Subcutaneous adipose tissue (tissue), 4 donors: Measurements from ENCODE around the gene RAB15. TPM values are rescaled to one million over a fixed set of nuclear protein-coding genes. Genes with fewer than 3 reads are reported as not detected.

Experiments
- CTCF ChIP-seq: fragments of 450-650 bp; IDR thresholded peaks from one replicate; pipeline ENCODE4 v1.5.1; 2016; ENCODE audit warnings: low read depth, mild to moderate bottlenecking, control low read depth, antibody characterized with exemption, moderate library complexity
- total RNA-seq, 4 donors: library from RNA; depleted of rRNA; stranded (reverse); fragments of >200 nt; gene quantifications; one replicate each; pipeline ENCODE4 v1.1.0, GENCODE V29; 2016

The RAB15 gene
- total RNA-seq, 4 donors from 2014 or later = 0.75 to 1.2 (median 0.93) TPM

GRCh38 chr14:64927031-64927430 lies 45.1 kb downstream of the RAB15 start:
- TF ChIP-seq CTCF = no peak

GRCh38 chr14:64926398-64926995 lies 45.6 kb downstream of the RAB15 start:
- no peak for TF ChIP-seq CTCF

- TF ChIP-seq CTCF = no peak
Observed at GRCh38 chr14:64923015-64923414, 49.1 kb downstream of the RAB15 start.

DNA sequence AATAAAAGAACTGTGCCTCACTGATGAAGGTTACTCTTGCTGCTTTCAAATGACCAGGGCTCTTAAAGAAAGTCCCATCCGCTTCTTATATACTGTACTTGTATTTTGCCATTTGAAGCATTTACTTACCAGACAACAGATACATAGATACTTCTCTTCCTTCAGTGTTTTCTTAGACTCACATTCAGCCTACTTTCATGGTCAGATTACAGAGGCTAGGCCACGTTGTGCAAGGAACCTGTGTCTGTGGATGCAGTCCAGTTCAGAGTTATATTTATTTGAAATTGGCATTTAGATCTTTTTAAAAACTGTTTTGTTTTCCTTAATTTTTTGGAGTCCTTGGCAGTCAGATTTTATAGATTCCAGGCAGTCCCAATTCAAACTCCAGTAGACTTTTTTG lies 51.7 kb downstream of the RAB15 start:
- no peak for TF ChIP-seq CTCF

DNA sequence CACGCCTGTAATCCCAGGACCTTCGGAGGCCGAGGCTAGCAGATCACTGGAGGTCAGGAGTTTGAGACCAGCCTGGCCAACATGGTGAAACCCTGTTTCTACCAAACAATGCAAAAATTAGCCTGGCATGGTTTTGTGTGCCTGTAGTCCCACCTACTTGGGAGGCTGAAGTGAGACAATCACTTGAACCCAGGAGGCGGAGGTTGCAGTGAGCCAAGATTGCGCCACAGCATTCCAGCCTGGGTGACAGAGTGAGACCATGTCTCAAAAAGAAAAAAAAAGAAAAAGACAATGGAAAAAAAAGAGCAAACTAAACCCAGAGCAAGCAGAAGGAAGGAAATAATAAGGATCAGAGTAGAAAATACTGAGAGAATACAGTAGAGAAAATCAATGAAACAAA lies 52.5 kb downstream of the RAB15 start:
- no peak for TF ChIP-seq CTCF

DNA sequence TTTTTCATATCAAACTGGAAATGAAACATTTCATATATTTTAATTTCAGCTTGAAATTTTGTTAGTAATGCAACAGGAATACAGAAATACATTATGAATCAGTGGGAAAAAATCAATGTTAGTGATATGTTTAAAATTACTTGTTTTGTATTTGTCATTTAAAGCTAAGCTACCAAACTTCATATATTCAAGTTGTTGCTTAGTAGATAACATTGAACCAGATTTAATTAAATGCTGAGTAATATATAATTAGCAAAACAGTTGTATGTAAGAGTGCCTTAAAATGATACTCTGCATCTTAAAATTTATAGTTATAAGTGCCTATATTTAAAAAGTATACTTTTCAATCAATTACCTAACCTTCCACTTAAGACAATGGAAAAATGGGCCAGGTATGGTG lies 52.9 kb downstream of the RAB15 start:
- no peak for TF ChIP-seq CTCF

GRCh38 chr14:64918216-64918615 lies 53.9 kb downstream of the RAB15 start:
- TF ChIP-seq CTCF = no peak
